Measurements from ENCODE around the gene ISG20.
"Not testable (repeated sequence)": the region's sequence is repeated elsewhere in the genome, so short reads cannot be mapped to it uniquely, and the experiment has no call there.

Gene ISG20

DNA sequence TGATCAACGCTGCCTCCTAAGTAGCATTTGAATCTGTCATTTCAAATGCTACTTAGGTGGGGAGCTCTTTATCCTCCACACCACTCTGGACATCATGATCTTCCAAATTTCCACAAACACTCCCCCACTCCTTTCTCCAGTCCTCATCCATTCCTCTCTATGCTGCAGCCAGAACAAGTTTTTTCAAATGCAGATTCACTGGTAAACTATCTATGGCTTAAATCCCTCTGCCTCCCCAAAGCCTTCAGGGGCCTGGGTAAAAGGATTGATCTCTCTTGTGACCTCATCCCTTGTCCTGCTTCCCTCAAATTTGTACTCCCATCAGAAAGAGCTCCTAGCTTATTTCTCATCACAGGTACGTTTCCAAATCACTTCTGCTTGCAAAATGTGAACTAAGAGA, 19.0 kb upstream of the ISG20 start:
- DNase-seq: no peak

DNA sequence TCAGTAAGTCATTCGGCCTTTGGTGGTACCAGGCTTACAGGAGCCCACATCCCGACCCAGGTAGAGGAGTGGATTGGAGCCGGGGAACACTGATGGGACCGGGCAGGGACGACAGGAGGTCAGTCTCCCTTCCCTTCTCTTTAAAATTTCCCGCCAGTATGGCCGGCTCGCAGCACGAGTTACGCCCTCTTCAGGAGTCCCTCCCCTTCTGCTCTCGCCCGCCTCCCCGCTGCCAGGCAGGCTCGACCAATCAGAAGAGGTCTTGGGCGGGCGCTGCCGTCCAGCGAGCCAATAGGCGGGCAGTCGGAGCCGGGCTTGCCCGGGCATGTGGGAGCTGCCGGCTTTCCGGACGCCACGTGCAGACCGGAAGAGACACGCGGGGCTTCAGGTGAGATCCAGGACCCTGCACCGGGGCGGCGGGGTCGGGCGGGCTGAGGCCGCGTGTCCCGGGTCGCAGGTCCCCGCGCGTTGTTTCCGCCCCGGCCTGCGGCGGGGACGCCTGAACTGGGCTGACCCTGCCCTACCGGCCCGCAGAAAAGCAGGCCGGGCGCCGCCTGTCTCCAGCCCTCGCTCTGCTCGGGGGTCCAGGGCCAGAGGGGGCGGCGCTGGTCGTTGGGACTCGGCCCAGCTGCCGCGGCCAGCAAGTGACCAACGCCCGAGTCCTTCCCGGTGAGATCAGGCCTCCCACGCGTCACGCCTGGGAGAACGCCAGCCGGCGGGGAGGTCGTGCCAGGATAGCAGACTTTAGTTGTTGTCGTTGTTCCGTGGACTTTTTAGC, 17.6 kb upstream of the ISG20 start, which contains the start of gene AEN:
Gene AEN (plus strand): TSS at position 346 of the 778 bp plus-strand sequence. CDS start 4,870 bp downstream, outside the sequence.
- DNase-seq: peak; percentile 96

DNA sequence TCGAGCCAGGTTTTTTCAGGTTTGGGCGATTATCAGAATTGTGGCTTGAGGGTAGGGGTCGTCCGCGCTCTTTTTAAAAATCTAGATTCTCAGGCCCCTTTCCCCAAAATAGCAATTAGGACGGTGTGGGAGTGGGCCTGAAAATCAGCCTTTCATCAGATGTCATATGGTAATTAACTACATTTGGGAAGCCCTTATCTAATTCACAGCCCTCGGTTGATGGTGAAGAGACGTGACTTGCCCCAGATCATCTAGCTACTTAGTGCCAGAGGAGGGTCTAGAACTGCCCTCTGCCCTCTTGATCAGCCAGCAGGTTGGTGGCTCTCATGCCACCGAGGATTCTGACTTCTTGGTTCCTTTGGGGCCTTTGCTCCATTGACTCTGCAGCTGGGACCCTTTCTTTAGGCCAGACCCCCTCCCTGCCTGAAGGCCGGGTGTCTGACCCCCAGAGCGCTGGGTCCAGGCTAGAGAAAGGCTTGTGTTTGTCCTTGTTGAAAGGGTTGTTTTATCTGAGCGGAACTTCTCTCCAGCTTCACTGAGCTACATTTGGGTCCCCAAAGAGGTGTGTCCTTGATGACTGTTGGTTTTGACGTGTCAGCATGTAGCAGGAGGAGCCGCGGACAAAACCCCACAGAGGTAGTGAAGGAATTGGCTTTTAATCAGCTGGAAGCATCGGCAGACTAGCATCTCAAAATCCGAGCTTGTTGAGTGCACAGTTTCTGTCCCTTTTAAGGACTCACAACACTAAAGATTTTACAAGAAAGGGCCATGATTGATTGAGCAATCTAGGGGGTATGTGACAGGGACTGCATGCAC, 16.8 kb upstream of the ISG20 start:
- no peak for DNase-seq

DNA sequence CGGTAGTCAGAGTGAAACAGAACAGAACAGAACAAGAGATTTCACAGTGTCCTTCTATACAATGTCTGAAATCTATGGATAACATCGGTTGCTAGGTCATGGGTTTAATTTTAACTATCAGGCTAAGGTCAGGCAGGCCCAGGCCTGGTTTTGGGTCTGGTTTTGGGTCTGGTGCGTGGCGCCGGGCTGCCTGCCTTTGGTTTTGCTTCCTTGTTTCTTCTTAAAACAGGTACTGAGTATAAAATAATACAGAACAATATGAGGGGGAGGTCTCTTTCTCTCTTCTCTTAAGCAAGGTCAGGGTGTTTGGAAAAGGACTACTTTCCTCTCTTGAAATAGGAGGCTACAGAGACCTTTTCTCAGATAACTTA, 16.2 kb upstream of the ISG20 start:
- no peak for DNase-seq

DNA sequence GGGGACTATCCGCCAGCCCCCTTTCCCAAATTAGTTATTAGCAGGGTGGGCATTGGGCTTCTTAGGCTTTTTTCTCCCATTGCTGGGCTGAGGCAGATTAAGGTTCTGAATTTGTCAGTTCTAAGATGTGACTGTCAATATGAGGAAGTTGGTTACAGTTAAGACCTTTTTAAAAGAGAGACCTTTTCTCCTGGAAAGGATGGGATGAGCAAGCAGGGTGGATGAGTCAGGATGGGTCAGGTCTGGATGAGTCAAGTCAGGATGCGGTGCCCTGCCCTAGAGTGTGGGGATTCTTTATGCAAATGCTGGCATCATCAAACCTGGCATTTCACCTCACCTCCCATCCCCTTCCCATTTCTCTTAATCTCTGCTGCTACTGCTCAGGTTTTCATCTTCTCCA, 15.8 kb upstream of the ISG20 start:
- peak; percentile 93 for DNase-seq

DNA sequence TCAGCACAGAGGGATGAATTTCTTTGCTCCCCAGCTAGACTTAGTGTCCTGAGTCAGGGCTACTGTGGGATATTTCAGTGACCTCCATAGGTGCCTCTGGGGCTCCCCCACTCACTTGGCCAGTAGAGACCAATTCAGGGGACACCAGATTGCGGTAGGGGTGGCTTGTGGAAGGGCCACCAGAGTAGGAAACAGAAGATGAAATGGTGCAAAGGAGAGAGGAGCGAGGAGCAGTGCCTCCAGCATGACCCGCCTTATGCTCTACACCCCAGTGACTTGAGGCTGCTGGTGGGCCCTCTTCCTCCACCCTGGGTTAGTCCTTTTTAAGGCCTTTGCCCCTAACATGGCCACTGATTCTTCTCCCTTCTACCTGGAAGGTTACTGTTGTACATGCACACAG, 15.2 kb upstream of the ISG20 start:
- DNase-seq: no peak

DNA sequence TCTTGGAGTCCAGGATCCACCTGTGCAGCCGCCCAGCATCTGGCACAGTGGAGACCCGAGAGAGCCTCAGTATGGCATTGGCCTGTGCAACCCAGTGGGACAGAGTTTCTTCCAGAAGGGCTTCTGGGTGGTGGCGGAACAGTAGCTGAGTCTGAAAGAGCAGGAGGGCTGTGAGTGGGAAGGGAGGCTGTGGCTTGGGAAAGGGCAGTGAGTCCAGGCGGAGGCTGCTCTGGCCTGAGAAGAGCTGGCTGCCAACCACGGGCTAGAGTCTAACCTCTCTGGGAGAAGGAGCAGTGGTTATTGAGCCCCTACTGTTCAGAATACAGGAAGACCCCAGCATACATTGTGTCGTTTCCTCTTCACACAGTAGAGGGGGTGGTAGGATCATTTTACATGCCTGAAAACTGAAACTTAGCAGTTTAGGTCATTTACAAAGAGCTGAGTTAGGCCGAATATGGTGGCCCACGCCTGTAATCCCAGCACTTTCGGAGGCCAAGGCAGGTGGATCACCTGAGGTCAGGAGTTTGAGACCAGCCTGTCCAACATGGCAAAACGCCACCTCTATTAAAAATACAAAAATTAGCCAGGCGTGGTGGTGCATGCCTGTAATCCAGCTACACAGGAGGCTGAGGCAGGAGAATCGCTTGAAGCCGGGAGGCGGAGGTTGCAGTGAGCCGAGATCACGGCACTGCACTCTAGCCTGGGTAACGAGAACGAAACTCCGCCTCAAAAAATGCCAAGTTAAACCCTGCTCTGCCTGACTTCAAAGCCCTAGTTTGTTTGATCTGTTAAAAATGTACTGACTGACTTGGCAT, 14.5 kb upstream of the ISG20 start:
- no peak for DNase-seq

DNA sequence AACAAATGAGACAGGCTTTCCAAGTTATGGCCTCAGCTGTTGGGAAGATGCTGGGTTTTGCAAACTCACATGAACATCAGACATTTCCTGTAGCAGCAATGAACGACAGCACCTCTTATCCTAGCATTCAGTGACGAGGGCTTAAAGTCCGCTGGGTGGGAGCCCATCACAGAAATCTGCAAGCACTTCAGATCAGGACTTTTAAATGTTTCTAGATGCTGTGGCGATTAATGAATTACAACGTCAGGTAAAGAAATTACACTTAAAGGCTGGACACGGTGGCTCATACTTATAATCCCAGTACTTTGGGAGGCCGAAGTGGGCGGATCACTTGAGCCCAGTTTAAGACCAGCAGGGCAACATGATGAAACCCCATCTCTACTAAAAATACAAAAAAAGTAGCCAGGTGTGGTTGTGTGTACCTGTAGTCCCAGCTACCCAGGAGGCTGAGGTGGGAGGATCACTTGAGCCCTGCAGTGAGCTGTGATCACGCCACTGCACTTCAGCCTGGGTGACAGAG, 13.8 kb upstream of the ISG20 start:
- no peak for DNase-seq

DNA sequence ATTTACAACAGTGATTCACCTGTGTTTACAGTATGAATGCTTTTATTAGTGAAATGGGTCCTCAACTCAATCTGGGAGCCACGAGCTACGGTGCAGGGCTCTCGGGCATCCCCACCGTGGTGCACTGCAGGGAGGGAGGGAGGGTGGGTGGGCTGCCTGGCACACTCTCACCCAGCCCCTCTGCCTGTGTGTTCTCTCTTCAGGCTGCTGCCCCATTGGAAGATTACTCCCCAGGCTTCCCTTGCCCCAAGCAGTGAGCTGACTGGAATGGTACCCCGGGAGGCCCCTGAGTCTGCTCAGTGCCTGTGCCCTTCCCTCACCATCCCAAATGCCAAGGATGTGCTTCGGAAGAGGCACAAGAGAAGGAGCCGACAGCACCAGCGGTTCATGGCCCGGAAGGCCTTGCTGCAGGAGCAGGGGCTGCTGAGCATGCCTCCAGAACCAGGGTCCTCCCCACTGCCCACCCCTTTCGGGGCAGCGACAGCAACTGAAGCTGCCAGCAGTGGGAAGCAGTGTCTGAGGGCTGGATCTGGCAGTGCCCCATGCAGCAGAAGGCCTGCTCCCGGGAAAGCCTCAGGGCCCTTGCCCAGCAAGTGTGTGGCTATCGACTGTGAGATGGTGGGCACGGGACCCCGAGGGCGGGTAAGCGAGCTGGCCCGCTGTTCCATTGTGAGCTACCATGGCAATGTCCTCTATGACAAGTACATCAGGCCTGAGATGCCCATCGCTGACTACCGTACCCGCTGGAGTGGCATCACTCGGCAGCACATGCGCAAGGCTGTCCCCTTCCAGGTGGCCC, 12.7 kb upstream of the ISG20 start:
- no peak for DNase-seq

DNA sequence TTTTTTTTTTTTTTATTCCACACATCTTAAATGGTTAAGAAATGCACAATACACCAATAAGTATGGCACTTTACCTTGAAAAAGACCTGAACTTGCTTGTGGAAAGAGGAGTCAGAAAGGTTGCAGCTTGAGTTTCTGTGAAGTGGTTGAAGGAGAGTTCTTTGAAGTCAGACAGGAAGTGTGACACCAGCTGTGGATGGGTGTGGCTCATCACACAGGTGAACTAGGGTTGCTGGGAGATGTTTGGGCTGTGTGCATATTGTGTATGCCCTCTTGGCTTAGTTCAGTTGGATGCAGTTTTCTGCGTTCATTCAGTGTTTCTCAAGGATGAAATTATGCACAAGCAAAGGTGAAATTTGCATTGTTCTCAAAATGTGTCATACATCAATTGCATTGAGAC, 11.4 kb upstream of the ISG20 start:
- DNase-seq: no peak

DNA sequence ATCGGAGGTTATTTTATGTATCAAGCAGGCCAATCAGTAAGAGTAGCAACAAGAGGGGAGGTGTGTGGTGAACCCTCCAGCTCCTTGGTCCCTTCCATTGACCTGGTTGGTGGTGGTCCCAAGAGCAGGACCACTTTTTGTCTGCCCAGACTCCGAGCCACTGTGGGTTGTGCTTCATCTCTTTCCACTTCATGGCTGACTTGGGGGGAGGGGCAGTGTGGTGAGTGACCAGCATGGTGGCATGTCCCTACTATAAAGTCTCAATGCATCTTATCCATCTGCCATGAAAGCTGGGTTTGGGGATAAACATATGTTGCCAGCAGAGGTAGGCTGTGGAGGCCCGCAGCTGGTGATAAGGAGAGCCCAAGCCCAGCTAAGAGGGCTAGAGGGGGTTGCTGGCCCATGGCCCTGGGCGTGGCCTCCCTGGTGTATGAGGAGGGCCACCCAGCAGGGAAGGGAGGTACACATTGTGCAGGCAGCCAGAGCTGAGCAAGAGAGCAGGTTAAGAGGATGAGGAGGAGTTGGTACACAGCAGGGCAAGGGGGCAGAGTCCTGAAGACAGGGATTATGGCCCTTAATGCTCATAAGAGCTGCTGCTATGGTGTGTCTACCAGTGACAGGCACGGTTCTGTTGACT, 10.7 kb upstream of the ISG20 start:
- no peak for DNase-seq

DNA sequence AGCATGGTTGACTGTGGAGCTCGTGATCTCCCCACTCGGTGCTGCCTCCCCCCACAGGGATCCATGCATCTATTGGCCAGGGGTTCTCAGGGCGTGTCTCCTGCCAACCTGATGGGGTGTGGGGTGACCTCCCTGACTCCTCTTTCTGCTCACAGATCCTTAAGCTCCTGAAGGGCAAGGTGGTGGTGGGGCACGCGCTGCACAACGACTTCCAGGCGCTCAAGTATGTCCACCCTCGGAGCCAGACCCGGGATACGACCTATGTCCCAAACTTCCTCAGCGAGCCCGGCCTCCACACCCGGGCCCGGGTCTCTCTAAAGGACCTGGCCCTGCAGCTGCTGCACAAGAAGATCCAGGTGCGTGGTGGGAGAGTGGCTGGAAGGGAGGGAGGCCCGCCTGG, 9.7 kb upstream of the ISG20 start:
- DNase-seq: no peak

DNA sequence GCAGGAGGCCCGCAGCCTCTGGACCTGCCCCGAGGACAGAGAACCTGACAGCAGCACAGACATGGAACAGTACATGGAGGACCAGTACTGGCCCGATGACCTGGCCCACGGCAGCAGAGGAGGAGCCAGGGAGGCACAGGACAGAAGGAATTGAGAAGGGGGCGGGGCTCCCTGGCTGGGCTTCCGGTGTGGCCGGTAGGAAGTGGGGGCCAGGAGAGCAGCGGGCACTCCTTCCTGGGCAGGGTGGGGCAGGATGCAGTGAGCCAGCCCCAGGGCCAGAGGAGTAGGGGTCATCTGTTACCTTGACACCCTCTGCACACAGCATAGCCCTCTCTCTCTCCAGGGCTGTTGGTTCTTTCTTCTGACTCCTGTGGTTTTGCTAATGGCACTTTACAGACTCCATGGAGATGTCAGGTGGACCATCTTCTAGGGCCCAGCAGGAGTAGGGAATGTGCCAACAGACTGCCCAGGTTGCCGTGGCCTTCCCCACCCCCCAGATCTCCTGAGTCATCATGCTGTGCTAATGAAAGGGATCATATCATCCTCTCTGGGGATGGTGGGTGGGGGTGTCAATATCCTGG, 8.6 kb upstream of the ISG20 start:
- no peak for DNase-seq

DNA sequence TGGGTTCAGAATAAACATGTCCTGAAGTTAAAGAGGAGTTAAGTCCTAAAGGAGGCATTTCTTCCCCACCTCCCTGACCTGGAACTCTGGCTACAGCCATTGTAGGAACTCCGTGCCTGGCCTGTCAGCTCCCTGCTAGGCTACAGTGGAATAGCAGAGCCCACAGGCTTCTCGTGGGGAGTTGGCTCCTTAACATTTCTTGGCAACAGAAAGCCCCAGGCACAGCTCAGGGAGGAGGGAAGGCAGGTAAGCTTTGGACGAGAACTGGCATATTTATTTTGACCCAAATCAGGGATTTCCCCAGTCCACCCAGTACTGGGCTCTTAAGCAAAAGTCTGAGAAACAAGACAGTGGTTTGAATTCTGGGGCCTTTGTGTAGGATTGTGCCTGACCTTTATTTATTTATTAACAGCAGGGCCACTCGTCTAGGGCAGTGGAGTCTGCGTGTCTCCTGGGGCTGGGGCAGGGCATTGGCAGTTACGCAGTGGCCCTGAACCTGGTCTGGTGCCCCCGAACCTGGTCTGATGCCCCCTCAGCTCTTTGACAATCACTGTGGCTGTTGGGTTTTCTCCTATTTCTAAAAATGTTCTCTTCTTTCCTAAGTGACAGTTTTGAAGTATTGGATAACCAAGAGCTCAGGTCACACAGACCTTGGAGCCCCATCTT, 7.9 kb upstream of the ISG20 start:
- no peak for DNase-seq

DNA sequence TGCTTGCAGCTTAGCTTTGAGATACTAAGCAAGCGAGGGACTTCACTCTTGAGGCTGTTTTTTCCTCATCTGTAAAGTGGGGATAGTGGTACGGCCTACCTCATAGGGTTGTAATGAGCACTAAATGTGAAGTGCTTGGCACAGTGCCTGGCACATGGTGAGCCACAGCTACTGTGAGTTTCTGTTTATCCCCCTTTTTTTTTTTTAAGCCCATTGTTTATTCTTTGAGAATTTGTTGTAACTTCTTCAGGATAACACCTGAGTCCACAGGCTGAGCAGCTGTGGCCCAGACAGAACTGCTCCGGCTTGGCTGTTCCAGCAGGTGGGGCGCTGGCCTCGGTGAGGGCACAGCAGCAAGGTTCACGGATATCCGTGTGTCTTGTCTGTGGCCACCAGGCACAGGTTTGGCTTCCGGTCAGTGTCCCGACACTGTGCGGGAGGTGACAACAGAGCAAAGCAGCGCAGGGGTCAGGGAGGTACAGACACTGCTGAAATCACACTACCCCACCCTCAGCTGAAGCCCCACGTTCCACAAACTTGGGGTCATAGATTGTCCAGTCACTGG, 7.3 kb upstream of the ISG20 start:
- no peak for DNase-seq

DNA sequence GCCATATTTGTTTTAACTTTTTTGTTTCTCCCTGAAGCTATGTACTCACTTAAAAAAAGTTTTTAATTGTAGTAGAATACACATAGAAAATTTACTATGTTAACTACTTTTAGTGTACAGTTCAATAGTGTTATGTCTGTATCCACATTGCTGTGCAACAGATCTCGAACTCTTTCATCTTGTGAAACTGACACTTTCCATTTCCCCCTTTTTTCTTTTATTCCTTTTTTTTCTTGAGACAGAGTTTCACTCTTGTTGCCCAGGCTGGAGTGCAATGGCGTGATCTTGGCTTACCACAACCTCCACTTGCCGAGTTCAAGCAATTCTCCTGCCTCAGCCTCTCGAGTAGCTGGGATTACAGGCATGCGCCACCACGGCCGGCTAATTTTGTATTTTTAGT, 6.0 kb upstream of the ISG20 start:
- not testable (repeated sequence) for DNase-seq

DNA sequence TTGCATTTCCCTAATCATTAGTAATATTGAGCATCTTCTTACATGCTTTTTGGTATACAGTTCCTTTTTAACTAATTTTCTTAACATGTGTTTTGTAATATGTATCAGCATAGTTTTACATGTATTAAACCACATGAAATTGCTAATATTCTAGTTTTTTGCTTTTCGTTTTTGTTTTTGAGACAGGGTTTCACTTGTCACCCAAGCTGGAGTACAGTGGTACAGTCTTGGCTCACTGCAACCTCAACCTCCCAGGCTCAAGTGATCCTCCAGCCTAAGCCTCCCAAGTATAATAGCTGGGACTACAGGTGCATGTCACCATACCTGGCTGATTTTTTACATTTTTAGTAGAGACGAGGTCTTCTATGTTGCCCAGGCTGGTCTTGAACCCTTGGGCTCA, 4.4 kb upstream of the ISG20 start:
- no peak for DNase-seq

DNA sequence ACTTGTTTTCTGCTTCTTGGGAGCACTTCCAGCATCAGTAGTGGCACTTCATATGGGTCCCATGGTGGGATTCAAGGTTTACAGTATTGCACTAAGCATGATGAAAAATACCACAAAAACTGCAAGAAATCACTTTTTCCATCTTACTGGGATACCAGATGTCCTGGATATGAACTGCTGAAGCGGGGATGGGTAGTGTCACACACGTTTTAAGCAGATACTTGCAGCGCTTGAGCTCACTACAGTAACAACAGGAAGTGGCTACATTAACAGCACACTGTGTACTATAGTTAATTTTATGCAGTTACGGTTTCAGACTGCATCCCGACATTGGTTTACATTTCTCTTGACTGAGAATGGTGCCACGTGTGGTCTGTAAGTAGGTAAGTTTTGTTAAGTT, 3.5 kb upstream of the ISG20 start:
- DNase-seq: no peak

DNA sequence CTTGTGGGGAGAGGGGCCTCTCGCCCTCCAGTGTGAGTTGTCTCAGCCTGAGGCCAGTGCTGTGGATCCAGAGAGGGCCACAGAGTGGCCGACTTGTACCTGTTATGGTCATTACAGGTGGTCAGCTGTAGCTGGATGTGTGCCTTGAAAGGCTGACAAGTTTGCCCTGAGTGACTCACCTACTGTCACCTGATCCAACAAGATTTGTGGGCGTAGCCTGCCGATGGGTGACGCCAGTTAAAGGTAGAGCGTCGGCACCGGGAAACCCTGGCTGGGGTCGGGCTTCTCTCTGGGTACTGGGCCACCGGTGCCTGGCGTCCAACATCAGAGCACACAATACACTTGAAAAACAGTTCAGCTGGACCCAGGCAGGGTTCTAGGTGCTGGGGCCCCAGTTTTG, 2.8 kb upstream of the ISG20 start:
- DNase-seq: no peak

DNA sequence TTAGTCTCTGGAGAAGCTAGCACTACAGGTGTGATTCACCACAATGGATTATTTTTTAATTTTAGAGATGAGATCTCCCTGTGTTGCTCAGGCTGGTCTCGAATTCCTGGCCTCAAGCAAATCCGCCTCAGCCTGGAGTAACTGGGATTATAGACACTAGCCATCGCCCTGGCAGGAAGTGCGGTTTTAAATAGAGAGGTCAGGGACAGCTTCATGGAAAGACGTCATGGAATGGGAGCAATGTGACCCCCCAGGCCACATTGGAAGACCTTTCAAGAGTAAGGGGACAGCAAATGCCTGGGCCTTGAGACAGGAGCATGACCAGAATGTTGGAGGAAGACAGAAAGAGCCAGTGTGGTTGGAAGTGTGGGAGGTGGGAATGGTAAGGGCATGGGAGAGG, 2.2 kb upstream of the ISG20 start:
- no peak for DNase-seq

DNA sequence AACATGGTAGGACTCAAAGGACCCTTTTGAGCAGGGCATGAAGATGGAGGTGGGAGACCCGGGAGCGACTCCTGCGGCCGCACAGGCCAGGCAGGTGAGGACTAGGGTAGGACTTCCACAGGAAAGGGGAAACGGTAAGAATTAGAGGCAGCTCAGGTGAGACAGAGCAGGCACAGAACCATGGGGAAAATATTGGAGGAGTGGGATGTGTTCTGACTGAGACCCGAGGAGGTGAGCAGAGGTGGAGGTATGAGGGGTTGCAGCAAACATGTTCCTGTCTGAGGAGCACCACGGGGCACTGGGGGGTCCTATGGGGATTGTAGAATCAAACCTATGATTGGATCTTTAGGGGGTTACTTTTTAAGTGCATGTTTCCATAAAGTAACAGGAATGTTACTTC, 1.4 kb upstream of the ISG20 start:
- DNase-seq: no peak

All from kidney glomerular epithelial cell (primary cell).